HG02938 (cell line): Measurements from ENCODE around the gene NXN.
"Not testable (repeated sequence)": the region's sequence is repeated elsewhere in the genome, so short reads cannot be mapped to it uniquely, and the experiment has no call there.

Experiments
- ATAC-seq: cut with Tn5 transposase; IDR thresholded peaks from one replicate; pipeline ENCODE4 v1.9.1; 2021; ENCODE audit warnings: mild to moderate bottlenecking, moderate library complexity; ENCODE audit not compliant: unreplicated experiment

The NXN gene

GRCh38 chr17:924306-924705 lies 55.3 kb downstream of the NXN start:
- not testable (repeated sequence) for ATAC-seq

- no peak for ATAC-seq
Observed at GRCh38 chr17:923633-924032, 55.9 kb downstream of the NXN start.

- no peak for ATAC-seq
Observed at GRCh38 chr17:921161-921560, 58.4 kb downstream of the NXN start.

GRCh38 chr17:920190-920589 lies 59.4 kb downstream of the NXN start:
- ATAC-seq: no peak

- no peak for ATAC-seq
Observed at GRCh38 chr17:917941-918740, 61.4 kb downstream of the NXN start.

GRCh38 chr17:917391-917811 lies 62.2 kb downstream of the NXN start:
- no peak for ATAC-seq

GRCh38 chr17:916315-916714 lies 63.3 kb downstream of the NXN start:
- no peak for ATAC-seq

- ATAC-seq: no peak
Observed at GRCh38 chr17:915538-916201, 63.9 kb downstream of the NXN start.

GRCh38 chr17:914561-914960 lies 65.0 kb downstream of the NXN start:
- ATAC-seq: no peak

GRCh38 chr17:913207-913606 lies 66.4 kb downstream of the NXN start:
- ATAC-seq: no peak

- no peak for ATAC-seq
Observed at GRCh38 chr17:909642-910323, 69.8 kb downstream of the NXN start.

GRCh38 chr17:907725-908124 lies 71.9 kb downstream of the NXN start:
- ATAC-seq: no peak

GRCh38 chr17:905708-906107 lies 73.9 kb downstream of the NXN start:
- ATAC-seq: not testable (repeated sequence)

GRCh38 chr17:903691-904481 lies 75.7 kb downstream of the NXN start:
- no peak for ATAC-seq

- ATAC-seq: no peak
Observed at GRCh38 chr17:902463-902862, 77.1 kb downstream of the NXN start.

GRCh38 chr17:901964-902363 lies 77.6 kb downstream of the NXN start:
- ATAC-seq: no peak

- ATAC-seq: no peak
Observed at GRCh38 chr17:901191-901950, 78.2 kb downstream of the NXN start.

GRCh38 chr17:900336-900934 lies 79.1 kb downstream of the NXN start:
- ATAC-seq: no peak

- ATAC-seq: no peak
Observed at GRCh38 chr17:897970-898619, 81.5 kb downstream of the NXN start.
